Caki2 (cell line): Measurements from ENCODE around the gene TXNRD3. TPM values are rescaled to one million over a fixed set of nuclear protein-coding genes. Genes with fewer than 3 reads are reported as not detected.
"Not testable (repeated sequence)": the region's sequence is repeated elsewhere in the genome, so short reads cannot be mapped to it uniquely, and the experiment has no call there.

Source experiments
- DNase-seq: peaks from one replicate; pipeline ENCODE4 v3.0.0-alpha.2; 2015; ENCODE audit warnings: low read depth
- in situ Hi-C: cut with HindIII; loops from 2 replicates; pipeline ENCODE4 v1.10.0; 2016; ENCODE audit warnings: low sequenced_read_pairs, low pct_unique_long_range_greater_than_20kb, mixed read lengths
- total RNA-seq: library from RNA; depleted of rRNA; stranded (reverse); fragments of >200 nt; shearing (Covaris generic); gene quantifications from 2 replicates; pipeline ENCODE4 v1.2.3, GENCODE V29; 2014; ENCODE audit warnings: low replicate concordance

Gene TXNRD3
- total RNA-seq, 1 experiment from 2014 or later = 4.4 TPM

DNA sequence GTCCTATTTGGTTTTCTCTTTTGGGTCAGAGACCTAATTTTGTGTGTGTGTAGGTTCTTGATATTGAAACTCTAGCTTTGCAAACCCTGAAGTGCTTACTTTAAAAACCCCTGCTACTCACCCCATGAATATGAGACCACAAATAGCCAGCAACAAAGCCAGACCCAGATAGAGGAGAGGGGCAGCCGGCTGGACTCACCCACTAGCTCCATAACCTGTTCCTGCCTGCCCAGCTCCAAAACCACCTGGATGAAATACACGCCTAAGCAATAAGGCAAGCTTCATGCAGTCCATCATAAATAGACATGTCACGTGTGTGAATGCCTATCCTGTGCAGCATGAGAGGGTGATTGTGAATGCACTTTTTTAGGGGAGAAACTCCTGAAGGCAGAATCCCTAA is 3.7 kb upstream of the TXNRD3 start:
- in situ Hi-C loops = no loop called here
- no peak for DNase-seq

DNA sequence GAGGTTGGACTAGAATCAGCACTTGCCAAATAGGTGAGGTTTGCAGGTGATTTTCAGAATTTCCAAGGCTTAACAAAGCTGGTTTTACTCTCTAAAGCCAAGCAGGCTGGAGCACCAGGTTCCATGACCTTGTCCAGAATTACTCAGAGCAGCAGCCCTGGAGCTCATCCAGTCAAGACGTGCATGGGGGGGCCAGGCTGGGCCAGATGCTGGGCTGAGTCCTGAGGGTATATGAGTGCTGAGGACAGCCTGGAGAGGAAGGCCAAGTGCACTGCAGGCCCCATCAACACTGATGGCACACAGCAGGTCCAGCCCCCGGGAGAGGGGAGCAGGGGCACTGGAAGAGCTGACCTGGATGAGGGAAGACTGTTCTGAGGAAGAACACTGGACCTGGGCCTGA is 3.0 kb upstream of the TXNRD3 start:
- in situ Hi-C loops = no loop called here
- DNase-seq = no peak

DNA sequence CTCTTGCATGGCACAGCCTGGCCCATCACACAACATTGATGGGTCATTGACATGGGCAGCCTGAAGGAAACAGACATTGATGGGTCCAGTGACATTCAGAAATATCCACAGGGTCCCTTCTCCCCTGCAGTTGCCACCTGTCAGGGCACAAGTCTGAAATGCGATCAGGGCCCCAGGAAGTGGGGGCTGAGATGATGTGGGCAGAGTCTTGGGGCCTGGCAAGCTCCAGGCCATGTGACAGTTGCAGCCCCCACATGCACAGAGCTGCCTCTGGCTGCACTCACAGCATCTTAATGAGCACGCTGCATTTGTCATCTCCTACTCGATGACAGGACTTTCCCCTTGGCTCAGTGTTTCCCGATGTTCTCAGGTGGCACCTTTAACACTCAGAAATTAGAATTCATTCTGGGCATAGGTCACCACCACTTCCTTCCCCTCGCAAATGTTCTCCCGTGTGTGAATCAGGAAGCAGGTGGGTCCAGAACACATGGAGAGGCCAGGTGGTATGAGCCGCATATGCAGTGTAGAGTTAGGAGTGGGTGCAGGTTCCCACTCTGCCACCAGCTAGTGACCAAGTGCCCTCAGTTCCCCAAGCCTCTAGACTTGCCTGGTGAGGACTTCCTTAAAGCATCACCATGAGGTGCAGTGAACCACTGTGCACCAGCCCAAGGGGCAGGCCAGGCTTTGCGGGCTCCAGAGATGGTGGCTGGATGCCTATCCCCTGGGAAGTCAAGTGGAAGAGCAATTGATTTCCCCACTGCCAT is 1.6 kb upstream of the TXNRD3 start:
- no peak for DNase-seq
- in situ Hi-C loops = no loop called here

DNA sequence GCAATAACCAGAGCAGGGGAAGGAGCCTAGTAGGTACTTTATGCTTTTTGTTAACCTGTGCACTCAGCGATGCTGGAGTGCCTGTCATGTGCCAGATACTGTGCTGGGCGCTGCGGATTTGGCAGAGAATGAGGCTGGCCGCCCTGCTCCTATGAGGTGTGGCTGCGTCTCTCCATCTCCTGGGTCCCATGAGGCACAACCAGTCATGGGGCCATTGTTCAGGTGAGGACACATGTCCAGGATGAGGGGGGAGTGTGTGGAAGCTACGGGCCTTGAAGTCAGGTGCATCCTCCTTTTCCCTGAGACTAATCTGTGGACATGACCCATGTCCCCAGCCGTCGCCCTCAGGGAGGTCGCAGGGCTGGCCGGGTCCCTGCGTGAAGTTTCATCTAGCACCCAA is 963 bp upstream of the TXNRD3 start:
- in situ Hi-C loops = no loop called here
- no peak for DNase-seq

DNA sequence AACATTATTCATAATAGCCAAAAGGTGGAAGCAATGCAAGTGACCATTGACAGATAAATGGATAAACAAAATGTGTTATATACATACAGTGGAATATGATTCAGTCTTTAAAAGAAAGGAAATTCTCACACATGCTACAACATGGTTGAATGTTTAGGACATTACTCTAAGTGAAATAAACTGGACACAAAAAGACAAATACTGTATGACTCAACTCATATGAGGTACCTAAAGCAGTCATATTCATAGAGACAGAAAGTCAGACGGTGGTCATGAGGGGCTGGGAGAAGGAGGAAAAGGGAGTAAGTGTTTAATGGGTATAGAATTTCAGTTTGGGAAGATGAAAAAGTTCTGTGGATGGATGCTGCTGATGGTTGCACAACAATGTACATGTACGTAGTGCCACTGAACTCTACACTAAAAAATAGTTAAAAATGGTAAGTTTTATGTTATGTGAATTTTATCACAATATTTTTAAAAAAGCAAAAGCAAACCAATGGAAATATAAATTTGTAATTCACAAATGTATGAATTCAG is 5.3 kb downstream of the TXNRD3 start:
- no peak for DNase-seq
- in situ Hi-C loops = no loop called here

DNA sequence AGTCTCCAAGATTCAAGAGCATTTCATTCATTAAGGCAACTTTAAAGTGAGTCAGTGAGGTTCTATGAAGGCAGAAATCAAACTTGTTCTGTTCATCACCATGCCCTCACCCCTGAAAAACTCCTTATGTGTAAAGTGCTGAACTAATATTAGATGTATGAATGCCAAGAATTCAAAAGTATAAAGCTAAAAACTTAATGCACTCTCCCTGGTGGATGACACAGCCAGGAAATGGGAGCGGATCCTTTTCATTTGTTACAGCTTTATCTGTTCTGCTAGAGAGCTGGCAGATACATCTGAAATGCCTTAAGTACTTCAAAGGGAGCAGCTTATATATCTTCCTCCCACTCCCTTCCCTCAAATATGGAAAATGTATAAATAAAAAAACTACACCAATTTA is 8.2 kb downstream of the TXNRD3 start:
- no peak for DNase-seq
- in situ Hi-C loops = no loop called here

DNA sequence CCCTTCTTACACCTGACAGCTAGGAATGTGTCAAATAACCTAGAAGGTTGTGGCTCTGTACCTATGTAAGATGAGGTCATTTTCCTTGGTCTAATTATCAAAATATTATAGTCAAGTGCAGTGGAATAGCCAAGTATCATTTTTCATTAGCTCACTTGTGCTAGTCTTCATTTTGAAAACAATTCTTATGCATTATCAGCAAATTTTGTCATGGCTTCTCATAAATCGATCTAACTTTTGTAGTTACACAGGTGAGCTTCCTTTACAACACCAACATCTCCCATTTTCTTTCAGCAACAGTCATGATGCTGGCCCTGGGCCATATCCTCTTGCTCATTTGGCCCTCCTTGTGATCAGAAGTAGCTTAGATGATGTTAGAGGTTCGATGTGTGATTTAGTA is 10.3 kb downstream of the TXNRD3 start:
- in situ Hi-C loops = no loop called here

DNA sequence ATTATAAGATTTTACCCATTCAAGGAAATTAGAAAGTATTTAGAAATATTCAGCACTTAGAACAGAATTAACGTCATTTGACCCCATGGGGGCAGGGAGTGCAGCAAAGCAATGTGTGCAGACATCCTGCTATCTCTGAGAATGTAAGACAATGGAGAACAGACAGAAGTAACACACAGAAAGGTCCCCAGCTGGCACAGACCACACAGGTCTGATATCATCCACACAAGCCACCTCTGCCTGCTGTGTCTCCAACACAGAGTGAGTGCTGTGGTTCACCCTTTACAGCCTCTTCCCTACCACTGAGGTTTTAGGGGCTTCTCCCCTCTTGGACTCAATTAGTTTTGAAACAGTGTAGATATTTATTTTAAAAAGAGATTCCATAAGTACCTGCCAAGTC is 16.1 kb downstream of the TXNRD3 start:
- in situ Hi-C loops = no loop called here
- DNase-seq = no peak

More for the DNA sequence above, 10.3 kb downstream of the TXNRD3 start:
- no peak for DNase-seq

DNA sequence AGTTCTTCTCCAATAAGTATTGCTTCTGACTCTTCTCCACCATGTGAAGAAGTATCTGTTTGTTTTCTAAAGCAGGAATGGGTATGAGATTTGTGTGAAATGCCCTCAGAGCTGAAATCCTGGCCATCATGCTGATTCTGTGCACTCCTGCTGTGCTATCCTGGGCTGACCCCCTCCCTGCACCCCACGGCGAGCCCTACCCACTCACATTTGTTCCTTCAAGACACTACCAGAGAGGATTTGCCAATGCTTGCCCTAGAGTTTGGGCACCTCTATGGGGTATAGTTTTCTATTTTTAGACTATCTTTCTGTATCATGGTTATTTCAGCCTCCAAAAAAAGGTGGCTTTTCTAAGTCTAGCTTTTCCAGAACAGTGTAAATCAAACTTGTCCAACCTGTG is 18.5 kb downstream of the TXNRD3 start:
- no peak for DNase-seq
- in situ Hi-C loops = no loop called here

DNA sequence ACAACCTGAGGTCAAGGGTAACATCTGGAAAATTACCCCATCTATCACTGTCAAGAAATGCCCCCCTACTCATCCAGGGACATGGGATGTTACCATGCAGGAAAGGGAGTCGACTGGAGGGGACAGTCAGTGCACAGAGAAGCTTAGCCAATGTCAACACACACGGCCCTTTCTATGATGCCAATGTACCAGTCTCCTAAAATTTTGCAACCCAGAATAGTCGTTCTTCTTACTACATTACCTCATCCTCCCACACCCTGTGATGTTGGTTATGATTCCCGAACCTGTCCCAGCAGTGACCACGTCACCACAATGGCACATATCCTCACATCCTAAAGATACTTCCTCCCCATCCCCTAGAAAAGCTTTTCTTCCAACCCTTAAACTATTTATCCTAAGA is 20.1 kb downstream of the TXNRD3 start:
- DNase-seq = no peak
- in situ Hi-C loops = no loop called here

DNA sequence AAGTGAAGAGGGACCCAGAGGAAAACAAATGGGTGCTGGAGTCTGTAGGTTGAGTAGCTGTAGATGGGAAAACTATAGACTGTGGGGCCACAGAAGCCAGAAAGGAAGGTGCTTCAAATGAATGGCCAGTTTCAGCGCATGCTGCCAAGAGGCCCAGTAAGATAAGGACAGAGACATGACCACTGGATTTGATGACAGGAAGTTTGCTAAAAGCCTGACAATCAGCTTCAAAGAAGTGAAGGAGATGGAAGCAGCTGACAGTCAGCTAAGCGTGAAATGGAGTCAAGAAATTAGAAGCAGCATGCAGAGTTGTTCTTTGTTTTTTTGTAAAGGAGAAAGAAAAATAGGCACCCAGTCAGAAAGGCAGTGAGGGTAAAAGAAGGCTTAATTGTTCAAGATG is 24.9 kb downstream of the TXNRD3 start:
- in situ Hi-C loops = no loop called here
- no peak for DNase-seq

DNA sequence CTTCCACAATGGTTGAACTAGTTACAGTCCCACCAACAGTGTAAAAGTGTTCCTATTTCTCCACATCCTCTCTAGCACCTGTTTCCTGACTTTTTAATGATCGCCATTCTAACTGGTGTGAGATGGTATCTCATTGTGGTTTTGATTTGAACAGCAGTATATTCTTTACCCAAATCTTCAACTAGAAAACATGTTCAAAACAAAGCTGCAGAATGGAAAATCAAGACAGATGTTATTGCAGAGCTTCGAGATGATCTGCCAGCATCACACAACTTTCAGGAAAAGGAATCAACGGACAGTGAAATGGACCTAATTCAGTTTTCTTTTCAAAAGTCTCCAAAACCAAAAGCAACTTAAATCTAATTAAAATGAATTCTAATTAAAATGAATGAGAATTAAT is 29.2 kb downstream of the TXNRD3 start:
- in situ Hi-C loops, DNase-seq: not testable (repeated sequence)

DNA sequence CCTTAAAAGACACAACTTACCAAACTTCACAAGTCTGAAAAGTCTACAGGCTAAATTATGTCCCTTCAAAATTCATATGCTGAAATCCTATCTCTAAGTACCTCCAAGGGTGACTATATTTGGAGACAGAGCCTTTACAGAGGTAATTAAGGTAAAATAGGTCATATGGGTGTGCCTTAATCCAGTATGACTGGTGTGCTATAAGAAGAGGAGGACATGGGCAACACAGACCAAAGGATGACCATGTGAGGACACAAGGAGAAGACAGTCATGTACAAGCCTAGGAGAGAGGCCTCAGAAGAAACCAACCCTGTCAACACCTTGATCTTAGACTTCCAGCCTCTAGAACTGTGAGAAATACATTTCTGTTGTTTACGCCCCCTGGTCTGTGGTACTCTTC is 32.2 kb downstream of the TXNRD3 start:
- in situ Hi-C loops = no loop called here

DNA sequence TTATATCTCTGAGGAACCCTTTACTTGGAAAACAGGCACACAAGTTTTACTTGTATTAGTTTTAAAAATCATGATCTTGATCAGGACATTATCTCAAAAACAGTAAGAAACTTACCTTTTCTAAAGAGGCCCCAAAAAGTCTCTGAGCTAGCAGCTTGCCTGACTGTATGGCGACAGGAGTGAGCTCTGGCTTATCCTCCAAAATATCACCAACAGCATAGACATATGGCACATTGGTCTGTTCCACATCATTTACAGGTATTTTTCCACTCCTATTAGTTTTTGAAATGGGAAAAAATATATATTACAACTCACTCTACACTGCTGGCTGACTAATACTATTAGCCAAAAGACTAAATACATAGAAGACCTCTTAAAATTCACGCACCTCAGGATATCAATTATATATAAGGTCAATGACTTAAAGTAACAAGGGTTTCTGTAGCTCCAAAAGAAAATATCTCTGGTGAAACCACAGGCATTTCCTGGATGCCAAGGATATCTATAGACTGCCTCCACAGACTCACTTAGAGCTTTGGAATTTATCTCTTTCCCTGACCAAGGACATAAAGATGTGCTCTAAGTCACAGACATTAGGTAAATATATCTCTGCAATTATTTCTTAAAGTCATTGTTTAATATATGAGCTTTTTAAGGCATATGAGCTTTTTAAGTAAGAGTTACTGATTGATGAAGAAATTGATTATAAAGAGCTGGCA is 33.1 kb downstream of the TXNRD3 start:
- no peak for DNase-seq

More for the DNA sequence above, 32.2 kb downstream of the TXNRD3 start:
- no peak for DNase-seq

DNA sequence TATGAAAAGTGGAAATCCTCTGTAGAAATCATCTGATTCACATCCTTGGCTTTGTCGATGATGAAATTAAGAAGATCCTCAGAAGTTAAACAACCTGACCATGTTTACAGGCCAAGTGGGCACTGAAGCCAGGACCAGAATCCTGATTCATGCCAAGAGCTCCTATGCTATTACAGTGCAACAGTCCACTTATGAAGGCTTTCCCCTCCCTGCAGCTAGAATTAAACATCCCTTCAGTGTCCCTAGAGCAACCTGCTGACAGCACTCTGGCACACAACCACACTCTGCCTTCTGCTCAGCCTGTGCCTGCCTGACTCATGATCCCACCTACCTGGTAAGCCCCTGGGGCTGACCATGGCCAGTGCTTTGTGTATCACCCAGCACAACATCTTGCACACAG is 33.8 kb downstream of the TXNRD3 start:
- no peak for DNase-seq
- in situ Hi-C loops = no loop called here

More for the DNA sequence above, 33.1 kb downstream of the TXNRD3 start:
- in situ Hi-C loops = no loop called here

DNA sequence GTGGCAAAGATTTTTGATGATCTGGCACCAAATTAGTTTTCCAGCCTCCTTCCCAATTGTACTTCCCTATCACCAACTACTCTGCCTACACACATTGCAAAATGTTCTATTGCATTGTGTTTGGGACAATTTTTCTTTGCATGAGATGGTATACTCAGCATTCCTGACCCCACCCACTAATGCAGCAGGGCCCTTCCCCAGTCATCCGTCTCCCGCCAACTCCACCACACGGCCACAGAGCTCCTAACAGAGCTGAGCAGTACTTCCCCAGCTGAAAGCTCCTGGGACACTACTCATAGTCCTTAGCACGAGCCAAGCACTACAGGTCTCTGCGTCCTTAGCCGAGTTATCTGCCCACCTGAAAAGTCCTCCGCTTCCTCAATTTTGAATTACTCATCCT is 34.2 kb downstream of the TXNRD3 start:
- DNase-seq = no peak
- in situ Hi-C loops = no loop called here

DNA sequence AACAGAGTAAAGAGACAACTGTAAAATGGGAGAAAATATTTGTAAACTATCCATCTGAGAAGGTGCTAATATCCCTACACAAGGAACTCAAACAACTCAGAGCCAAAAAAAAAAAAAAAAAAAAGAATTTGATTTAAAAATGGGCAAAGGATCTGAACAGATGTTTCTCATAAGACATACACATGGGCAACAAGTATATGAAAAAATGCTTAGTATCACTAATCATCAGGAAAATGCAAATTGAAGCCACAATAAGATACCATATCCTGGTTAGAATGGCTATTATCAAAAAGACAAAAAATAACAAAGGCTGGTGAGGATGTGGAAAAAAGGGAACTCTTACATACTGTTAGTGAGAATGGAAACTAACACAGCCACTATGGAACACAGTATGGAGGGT is 36.2 kb downstream of the TXNRD3 start:
- in situ Hi-C loops = no loop called here
- no peak for DNase-seq

DNA sequence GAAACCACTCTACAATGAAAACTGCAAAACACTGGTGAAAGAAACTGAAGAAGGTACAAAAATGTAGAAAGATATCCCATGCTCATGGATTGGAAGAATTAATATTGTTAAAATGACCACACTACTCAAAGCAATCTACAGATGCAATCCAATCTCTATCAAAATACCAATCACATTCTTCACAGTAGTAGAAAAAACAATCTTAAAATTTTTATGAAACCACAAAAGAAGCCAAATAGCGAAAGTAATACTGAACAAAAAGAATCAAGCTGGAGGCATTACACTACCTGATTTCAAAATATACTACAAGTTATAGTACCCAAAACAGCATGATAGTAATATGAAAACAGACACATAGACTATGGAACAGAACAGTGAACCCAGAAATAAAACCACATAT is 36.9 kb downstream of the TXNRD3 start:
- no peak for DNase-seq
- in situ Hi-C loops = no loop called here

DNA sequence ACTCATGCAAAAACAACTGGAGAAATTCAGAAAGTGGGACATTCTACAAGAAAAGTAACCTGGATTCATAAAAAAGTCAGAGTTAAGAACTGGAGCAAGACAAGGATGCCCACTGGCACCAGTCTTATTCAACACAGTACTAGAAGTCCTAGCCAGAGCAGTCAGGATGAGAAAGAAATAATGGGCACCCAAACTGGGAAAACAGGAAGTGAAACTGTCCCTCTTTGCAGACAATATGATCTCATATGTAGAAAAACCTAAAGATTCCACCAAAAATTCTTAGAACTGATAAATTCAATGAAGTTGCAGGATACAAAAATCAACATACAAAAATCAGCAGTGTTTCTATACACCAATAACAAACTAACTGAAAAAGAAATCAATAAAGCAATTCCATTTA is 37.4 kb downstream of the TXNRD3 start:
- in situ Hi-C loops = no loop called here
- no peak for DNase-seq

DNA sequence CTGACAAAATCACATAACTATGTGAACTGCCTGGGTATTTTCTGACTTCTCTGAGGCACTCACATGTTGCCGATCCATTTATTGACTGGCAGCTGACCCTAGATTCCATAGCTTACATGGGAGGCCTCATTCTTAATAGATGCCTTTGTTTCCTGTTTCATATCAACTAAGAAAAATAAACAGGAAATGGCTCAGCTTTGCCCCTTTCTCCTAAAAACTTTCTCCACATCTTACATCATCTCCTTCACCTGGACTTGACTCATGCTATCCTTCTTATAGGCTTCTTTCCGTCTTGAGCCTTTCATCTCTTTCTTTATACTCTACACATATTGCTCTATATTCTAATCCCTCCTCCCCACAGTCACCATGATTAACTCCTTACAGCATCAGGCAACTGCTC is 38.0 kb downstream of the TXNRD3 start:
- no peak for DNase-seq
- in situ Hi-C loops = no loop called here
